Activated B cell treated with CpG ODN at 0.5 μM for 24 hours (primary cell): ENCODE results near the gene SPAG6. TPM values are rescaled to one million over a fixed set of nuclear protein-coding genes. Genes with fewer than 3 reads are reported as not detected.

Experiments used
- ATAC-seq: fragments of 200-7000 bp; cut with Tn5 transposase; one replicate; pipeline ENCODE4 v1.10.0; 2021; ENCODE audit warnings: low read depth, mild to moderate bottlenecking, moderate library complexity
- CTCF ChIA-PET: fragments of 350-600 bp; sonication (Branson Sonifier 250); formaldehyde crosslinking; loops from one replicate; lab custom pipeline; 2021; ENCODE audit warnings: antibody characterized with exemption; lab: Charles Lee
- POLR2A ChIA-PET: fragments of 350-600 bp; sonication (Branson Sonifier 250); formaldehyde crosslinking; loops from one replicate; lab custom pipeline; 2021; ENCODE audit warnings: antibody characterized with exemption; lab: Charles Lee
- DNase-seq: peaks from one replicate; pipeline ENCODE4 v3.0.0; 2022
- H3K27ac Mint-ChIP-seq: one replicate; pipeline ENCODE4 v1.8.0; 2020; ENCODE audit warnings: mixed read lengths
- H3K27me3 Mint-ChIP-seq: one replicate; pipeline ENCODE4 v1.8.0; 2021; ENCODE audit warnings: mixed read lengths
- H3K36me3 Mint-ChIP-seq: one replicate; pipeline ENCODE4 v1.8.0; 2021; ENCODE audit warnings: low read depth, mixed read lengths
- H3K4me1 Mint-ChIP-seq: one replicate; pipeline ENCODE4 v1.8.0; 2021; ENCODE audit warnings: mixed read lengths
- H3K4me3 Mint-ChIP-seq: one replicate; pipeline ENCODE4 v1.8.0; 2020; ENCODE audit warnings: mild to moderate bottlenecking, mixed read lengths
- H3K9me3 Mint-ChIP-seq: one replicate; pipeline ENCODE4 v1.8.0; 2020; ENCODE audit warnings: mixed read lengths
- CTCF ChIP-seq: fragments of 200-600 bp; IDR thresholded peaks from one replicate; pipeline ENCODE4 v1.8.0; 2022; ENCODE audit warnings: antibody characterized with exemption, mild to moderate bottlenecking
- intact Hi-C: fragments of 100-400 bp; cut with micrococcal nuclease; formaldehyde crosslinking; loops from one replicate; pipeline ENCODE4 v1.15.1; 2024
- total RNA-seq: library from RNA; stranded (reverse); gene quantifications from 2 replicates; pipeline ENCODE4 v1.2.3, GENCODE V29; 2022

SPAG6 gene
- total RNA-seq, 1 donor from 2014 or later, result 0.62 TPM

DNA sequence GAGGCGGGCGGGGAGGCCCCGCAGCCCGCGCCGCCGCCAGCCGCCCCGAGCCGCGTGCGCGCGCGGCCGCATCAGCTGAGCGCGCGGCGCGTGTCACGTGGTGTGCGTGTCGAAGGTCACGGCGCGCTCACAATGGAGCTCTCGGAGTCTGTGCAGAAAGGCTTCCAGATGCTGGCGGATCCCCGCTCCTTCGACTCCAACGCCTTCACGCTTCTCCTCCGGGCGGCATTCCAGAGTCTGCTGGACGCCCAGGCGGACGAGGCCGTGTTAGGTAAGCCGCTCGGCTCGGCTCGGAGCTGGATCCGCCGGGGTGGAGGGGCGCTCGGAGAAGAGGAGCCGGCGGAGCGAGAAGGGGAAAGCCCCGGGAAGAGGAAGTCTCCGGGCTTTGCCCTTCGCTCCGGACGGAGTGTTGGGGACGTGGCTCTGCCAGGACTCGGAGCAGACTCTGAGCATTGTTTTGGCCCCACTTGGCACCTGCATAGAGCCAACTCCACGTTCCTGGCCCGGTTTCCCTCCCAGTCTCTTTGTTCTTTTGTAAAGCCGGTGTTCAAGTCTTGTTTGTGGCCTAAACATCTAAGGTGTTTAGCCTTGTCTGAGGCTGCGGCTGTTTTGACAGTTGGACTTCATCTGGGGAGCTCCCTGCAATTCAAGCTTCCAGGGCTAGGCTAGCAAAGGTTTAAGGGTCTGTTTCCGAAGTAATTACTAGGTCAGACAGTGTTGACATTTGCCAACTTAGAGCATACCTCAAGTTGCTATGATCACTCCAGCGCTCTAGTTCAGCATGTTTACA lies 28.8 kb upstream of the SPAG6 start, which contains the start of gene COMMD3:
Gene COMMD3, plus strand, starts transcription at position 103 of the 790 bp plus-strand sequence. Its CDS starts 30 bp downstream, at position 133.
- ATAC-seq (peak; percentile 65), DNase-seq (peak; percentile 86)
- no peaks in the 10 kb centered on the region for H3K27me3 Mint-ChIP-seq
- CTCF ChIA-PET, result interaction anchor here (1.0 to 2.2 kb wide), 8 partner anchors 10 to 820 kb away, joined by 3 to 8 read pairs (median 4); no protein-coding TSS in a partner anchor
- POLR2A ChIA-PET, result interaction anchor here (0.5 to 5.0 kb wide), 23 partner anchors 8 to 821 kb away, joined by 3 to 86 read pairs (median 4); partner anchors contain the start of gene DNAJC1
- TF ChIP-seq CTCF, result no peak
- peak within 1 kb of the TSS; percentile 98 for H3K27ac Mint-ChIP-seq
- intact Hi-C loops, result loop anchor here (1.0 to 10.0 kb wide), 10 partner anchors 24 to 820 kb away; partner anchors contain the start of genes DNAJC1 and MSRB2
- H3K4me3 Mint-ChIP-seq, result peak within 1 kb of the TSS; percentile 97
- H3K9me3 Mint-ChIP-seq, result no peaks in the 10 kb centered on the region
- H3K4me1 Mint-ChIP-seq, result peaks cover 40% of the 10 kb centered on the region
- peaks cover 13% of the 10 kb centered on the region for H3K36me3 Mint-ChIP-seq

DNA sequence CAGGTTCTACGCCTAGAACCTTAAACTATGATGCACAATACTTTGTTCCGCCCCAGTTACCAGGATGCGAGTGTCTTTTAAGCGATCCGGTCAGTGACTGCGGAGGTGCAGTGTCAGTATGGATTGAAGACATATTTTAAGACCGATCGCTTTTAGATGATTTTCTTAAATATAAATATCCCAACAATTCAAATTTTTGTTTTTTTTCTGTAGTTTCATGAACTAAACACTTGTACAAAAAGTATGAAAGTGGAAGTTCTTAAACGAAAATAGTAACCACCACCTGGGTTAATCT lies 28.3 kb upstream of the SPAG6 start:
- peaks cover 40% of the 10 kb centered on the region for H3K4me1 Mint-ChIP-seq
- peak overlapping the region; percentile 98 for H3K27ac Mint-ChIP-seq
- H3K4me3 Mint-ChIP-seq, result peak overlapping the region; percentile 97
- no peaks in the 10 kb centered on the region for H3K9me3 Mint-ChIP-seq
- DNase-seq (no peak), ATAC-seq (peak; percentile 11)
- ChIA-PET POLR2A (interaction anchor here (0.6 to 5.0 kb wide), 15 partner anchors 8 to 784 kb away, joined by 3 to 86 read pairs (median 6); partner anchors contain the start of gene DNAJC1), CTCF (interaction anchor here (1.0 to 2.2 kb wide), 5 partner anchors 10 to 821 kb away, joined by 4 to 8 read pairs (median 5); no protein-coding TSS in a partner anchor)
- H3K27me3 Mint-ChIP-seq, result no peaks in the 10 kb centered on the region
- H3K36me3 Mint-ChIP-seq, result peaks cover 13% of the 10 kb centered on the region
- TF ChIP-seq CTCF, result no peak
- intact Hi-C loops, result loop anchor here (2.0 to 10.0 kb wide), 4 partner anchors 290 to 820 kb away; partner anchors contain the start of gene MSRB2

DNA sequence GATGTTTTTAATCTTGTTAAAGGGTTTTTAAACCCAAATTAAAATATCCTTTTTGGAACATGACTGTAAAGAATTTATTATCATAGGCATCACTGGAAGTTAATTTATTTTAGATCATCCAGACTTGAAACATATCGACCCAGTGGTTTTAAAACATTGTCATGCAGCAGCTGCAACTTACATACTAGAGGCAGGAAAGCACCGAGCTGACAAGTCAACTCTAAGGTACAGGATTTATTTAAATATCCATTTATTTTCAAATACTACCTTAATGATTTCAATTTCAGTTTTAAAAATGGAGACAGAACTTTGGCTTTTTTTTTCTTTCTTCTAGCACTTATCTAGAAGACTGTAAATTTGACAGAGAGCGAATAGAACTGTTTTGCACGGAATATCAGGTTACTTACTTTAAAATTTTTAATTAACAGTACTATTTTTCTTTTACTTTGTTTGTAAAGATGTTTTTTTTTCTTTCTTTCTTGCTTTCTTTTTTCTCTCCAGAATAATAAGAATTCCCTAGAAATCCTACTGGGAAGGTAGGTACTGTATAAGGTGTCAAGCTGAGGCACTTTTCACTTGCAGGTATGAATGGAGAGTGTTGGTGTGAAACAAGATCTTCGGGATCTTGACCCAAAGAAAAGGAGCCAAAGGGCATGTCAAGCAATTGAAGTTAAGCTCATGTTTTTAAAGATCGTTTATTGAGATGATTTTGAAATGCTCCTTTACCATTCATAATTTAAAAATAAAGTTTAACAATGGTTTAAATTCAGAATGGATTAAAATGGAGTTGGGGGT lies 27.3 kb upstream of the SPAG6 start:
- intact Hi-C loops, result loop anchor here (2.0 to 10.0 kb wide), 4 partner anchors 289 to 821 kb away; partner anchors contain the start of gene MSRB2
- Mint-ChIP-seq H3K36me3 (peaks cover 13% of the 10 kb centered on the region), H3K27ac (peak overlapping the region; percentile 65), H3K4me3 (no peak overlapping the region), H3K9me3 (no peaks in the 10 kb centered on the region), H3K4me1 (peaks cover 49% of the 10 kb centered on the region), H3K27me3 (no peaks in the 10 kb centered on the region)
- ATAC-seq (no peak), DNase-seq (no peak)
- ChIA-PET CTCF (interaction anchor here (1.1 to 2.2 kb wide), 2 partner anchors 119 to 797 kb away, joined by 3 to 8 read pairs; no protein-coding TSS in a partner anchor), POLR2A (interaction anchor here (0.9 to 5.0 kb wide), 3 partner anchors 64 to 789 kb away, joined by 3 to 71 read pairs (median 5); no protein-coding TSS in a partner anchor)
- no peak for TF ChIP-seq CTCF

DNA sequence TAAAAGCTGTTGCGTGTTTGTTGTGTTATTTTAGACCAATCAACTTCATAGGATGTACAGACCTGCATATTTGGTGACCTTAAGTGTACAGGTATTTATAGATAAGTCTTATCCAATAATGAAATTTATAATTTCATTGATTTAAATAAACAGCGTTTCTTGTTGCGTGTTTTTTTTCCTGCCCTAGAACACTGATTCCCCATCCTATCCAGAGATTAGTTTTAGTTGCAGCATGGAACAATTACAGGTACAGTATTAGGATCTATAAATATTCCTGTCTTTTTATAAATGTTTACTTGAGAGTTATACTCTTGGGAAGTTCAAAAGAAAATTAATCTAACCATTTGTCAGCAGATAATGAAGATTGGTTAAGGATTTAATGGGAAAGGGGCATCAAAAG lies 26.5 kb upstream of the SPAG6 start:
- peaks cover 57% of the 10 kb centered on the region for H3K4me1 Mint-ChIP-seq
- POLR2A ChIA-PET, result interaction anchor here (1.3 to 5.0 kb wide), 3 partner anchors 65 to 118 kb away, joined by 5 to 71 read pairs (median 5); no protein-coding TSS in a partner anchor
- H3K4me3 Mint-ChIP-seq, result no peak overlapping the region
- DNase-seq (no peak), ATAC-seq (no peak)
- H3K27me3 Mint-ChIP-seq, result no peaks in the 10 kb centered on the region
- H3K36me3 Mint-ChIP-seq, result peaks cover 13% of the 10 kb centered on the region
- H3K9me3 Mint-ChIP-seq, result no peaks in the 10 kb centered on the region
- intact Hi-C loops, result loop anchor here (5.0 to 10.0 kb wide), 3 partner anchors 289 to 776 kb away; partner anchors contain the start of gene MSRB2
- no peak for TF ChIP-seq CTCF
- CTCF ChIA-PET, result interaction anchor here (1.1 kb wide), 1 partner anchor 798 kb away, joined by 3 read pairs; no protein-coding TSS in a partner anchor
- H3K27ac Mint-ChIP-seq, result peak overlapping the region; percentile 12
